A673 (cell line): ENCODE measurements around the gene ASAP3. TPM values are rescaled to one million over a fixed set of nuclear protein-coding genes. Genes with fewer than 3 reads are reported as not detected.

Source experiments
- BruUV-seq: library from RNA; stranded (reverse); fragments of 400-500 nt; replicated peaks from 2 replicates; lab custom pipeline; 2021; lab: Mats Ljungman, UMichigan
- CTCF ChIA-PET: fragments of 300-600 bp; sonication (Branson Sonifier 250); formaldehyde crosslinking; loops from one replicate; lab custom pipeline; 2022; ENCODE audit warnings: antibody characterized with exemption; lab: Charles Lee
- POLR2A ChIA-PET: fragments of 300-600 bp; sonication (Branson Sonifier 250); formaldehyde crosslinking; loops from one replicate; lab custom pipeline; 2022; ENCODE audit warnings: antibody characterized with exemption; ENCODE audit not compliant: low non-redundant PET; lab: Charles Lee
- DNase-seq: peaks from one replicate; pipeline ENCODE4 v3.0.0-alpha.2; 2015; ENCODE audit warnings: low spot score
- H3K27ac ChIP-seq: fragments of 200-600 bp; sonication (generic); 2 replicates; pipeline ENCODE4 v1.5.1; 2016; ENCODE audit warnings: mixed run types, low read depth, mild to moderate bottlenecking, mixed read lengths, antibody characterized with exemption, low read length; ENCODE audit not compliant: poor library complexity, severe bottlenecking
- H3K27me3 ChIP-seq: fragments of 200-600 bp; sonication (generic); replicated peaks from 2 replicates; pipeline ENCODE4 v1.6.1; 2017; ENCODE audit warnings: mixed run types, low read depth, mild to moderate bottlenecking, mixed read lengths, antibody characterized with exemption, low read length; ENCODE audit not compliant: insufficient read depth, poor library complexity
- H3K36me3 ChIP-seq: fragments of 200-600 bp; sonication (generic); 2 replicates; pipeline ENCODE4 v1.6.1; 2016; ENCODE audit warnings: mixed run types, mild to moderate bottlenecking, mixed read lengths, antibody characterized with exemption, low read length; ENCODE audit not compliant: insufficient read depth, poor library complexity, severe bottlenecking
- H3K4me1 ChIP-seq: fragments of 200-600 bp; sonication (generic); 2 replicates; pipeline ENCODE4 v1.6.1; 2017; ENCODE audit warnings: mixed run types, mild to moderate bottlenecking, mixed read lengths, antibody characterized with exemption, low read length; ENCODE audit not compliant: insufficient read depth, poor library complexity, severe bottlenecking
- H3K4me3 ChIP-seq: fragments of 200-600 bp; sonication (generic); 2 replicates; pipeline ENCODE4 v1.5.1; 2016; ENCODE audit warnings: low read depth, mixed run types, mild to moderate bottlenecking, mixed read lengths, low read length; ENCODE audit not compliant: poor library complexity, severe bottlenecking
- H3K9me3 ChIP-seq: fragments of 200-600 bp; sonication (generic); 2 replicates; pipeline ENCODE4 v1.6.1; 2016; ENCODE audit warnings: mixed run types, low read depth, mild to moderate bottlenecking, mixed read lengths, antibody characterized with exemption, low read length; ENCODE audit not compliant: poor library complexity, severe bottlenecking
- CTCF ChIP-seq: fragments of 300-800, 200-600 bp; sonication (generic); conservative IDR thresholded peaks from 2 replicates; pipeline ENCODE4 v1.5.1; 2017; ENCODE audit warnings: low read depth, mild to moderate bottlenecking, antibody characterized with exemption, low read length, moderate library complexity, mixed read lengths
- EZH2 ChIP-seq: fragments of 200-600 bp; sonication (generic); IDR thresholded peaks from 2 replicates; pipeline ENCODE4 v1.6.1; 2017; ENCODE audit warnings: borderline replicate concordance, low read depth, mild to moderate bottlenecking, mixed read lengths, antibody characterized with exemption, low read length; ENCODE audit not compliant: poor library complexity, severe bottlenecking
- intact Hi-C: fragments of 100-400 bp; cut with micrococcal nuclease; formaldehyde crosslinking; loops from one replicate; pipeline ENCODE4 v1.10.0; 2022; ENCODE audit not compliant: unreplicated experiment
- total RNA-seq: library from RNA; stranded (reverse); gene quantifications from 2 replicates; pipeline ENCODE4 v1.2.3, GENCODE V29; 2021

The ASAP3 gene
- total RNA-seq, 1 experiment from 2014 or later, result 7.8 TPM

- Histone ChIP-seq H3K36me3 (peaks cover 61% of the 10 kb centered on the region), H3K9me3 (no peaks in the 10 kb centered on the region), H3K4me3 (no peak overlapping the region), H3K4me1 (peaks cover 25% of the 10 kb centered on the region), H3K27ac (no peak overlapping the region), H3K27me3 (no peaks in the 10 kb centered on the region)
- BruUV-seq, result no TSS peak
- no peak for TF ChIP-seq CTCF
- no peak for TF ChIP-seq EZH2
- peak; percentile 59 for DNase-seq
- POLR2A ChIA-PET, result no interaction called here
- CTCF ChIA-PET, result no interaction called here
- intact Hi-C loops, result no loop called here
Measured at GRCh38 chr1:23521588-23521987, 37.6 kb upstream of the ASAP3 start.

- DNase-seq, result no peak
- Histone ChIP-seq H3K36me3 (peaks cover 87% of the 10 kb centered on the region), H3K4me1 (no peaks in the 10 kb centered on the region), H3K27me3 (no peaks in the 10 kb centered on the region), H3K9me3 (no peaks in the 10 kb centered on the region), H3K27ac (no peak overlapping the region), H3K4me3 (no peak overlapping the region)
- intact Hi-C loops, result no loop called here
- TF ChIP-seq EZH2 (no peak), CTCF (no peak)
- ChIA-PET CTCF (no interaction called here), POLR2A (no interaction called here)
- no TSS peak for BruUV-seq
Measured at GRCh38 chr1:23517581-23517980, 33.6 kb upstream of the ASAP3 start.

DNA sequence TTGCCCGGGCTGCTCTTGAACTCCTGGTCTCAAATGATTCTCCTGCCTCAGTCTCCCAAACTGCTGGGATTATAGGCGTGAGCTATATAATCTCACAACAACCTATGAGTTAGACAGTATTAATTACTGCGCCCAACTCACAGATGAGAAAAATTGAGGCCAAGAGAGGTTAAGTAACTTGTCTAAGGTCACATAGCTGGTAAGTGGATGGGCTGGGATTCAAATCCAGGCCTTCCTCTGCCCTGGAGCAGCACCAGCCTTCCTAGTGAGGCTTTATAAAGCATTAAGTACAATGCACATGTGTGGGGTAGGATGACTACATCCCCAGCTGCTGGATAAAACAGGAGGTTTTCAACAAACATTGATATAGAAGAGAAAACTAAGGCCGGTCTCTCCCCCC is 31.9 kb upstream of the ASAP3 start:
- intact Hi-C loops, result no loop called here
- BruUV-seq, result no TSS peak

More for the DNA sequence above, 31.9 kb upstream of the ASAP3 start:
- ChIA-PET CTCF (no interaction called here), POLR2A (no interaction called here)
- no peak overlapping the region for H3K4me3 ChIP-seq
- no peaks in the 10 kb centered on the region for H3K9me3 ChIP-seq
- no peak overlapping the region for H3K27ac ChIP-seq
- DNase-seq, result no peak
- H3K4me1 ChIP-seq, result no peaks in the 10 kb centered on the region
- TF ChIP-seq EZH2, result no peak
- no peak for TF ChIP-seq CTCF
- no peaks in the 10 kb centered on the region for H3K27me3 ChIP-seq
- peaks cover 85% of the 10 kb centered on the region for H3K36me3 ChIP-seq
